Activated CD4-positive, CD25-positive, alpha-beta regulatory T cell treated with anti-CD3 and anti-CD28 coated beads, Interleukin-2, amount 50 U/mL, for 24 hours (primary cell): ENCODE data around the gene ATP5PD.
A peak's percentile ranks its signal among the peaks of the same experiment; 100 is the strongest.
"Not testable (repeated sequence)": the region's sequence is repeated elsewhere in the genome, so short reads cannot be mapped to it uniquely, and the experiment has no call there.

Experiments used
- ATAC-seq, 2 donors: fragments of 150-1000 bp; cut with Tn5 transposase; one replicate each; pipeline ENCODE4 v1.10.0; 2021; ENCODE audit warnings: mild to moderate bottlenecking in 1 of 2, moderate library complexity in 1 of 2

The ATP5PD gene

DNA sequence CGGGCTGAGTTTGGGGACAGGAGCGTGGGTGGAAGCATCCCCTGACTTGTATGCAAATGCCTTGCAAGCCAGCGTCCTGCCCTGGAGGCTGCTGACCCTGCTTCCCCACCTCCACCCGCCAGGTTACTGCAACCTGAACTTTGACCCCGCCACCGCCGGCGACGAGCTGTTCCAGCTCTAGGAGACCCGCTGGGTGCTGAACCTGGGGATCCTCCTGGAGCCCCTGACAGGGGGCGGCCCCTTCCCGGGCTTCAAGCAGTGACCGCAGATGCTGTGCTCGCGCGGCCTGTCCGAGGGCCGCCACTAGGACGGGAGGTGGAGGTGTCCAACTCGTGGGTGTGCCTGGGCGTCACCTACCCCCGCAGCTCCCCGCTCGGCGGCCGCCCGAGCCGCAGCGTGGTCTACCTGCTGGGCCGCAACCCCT is 30.3 kb upstream of the ATP5PD start:
- no peak for ATAC-seq

DNA sequence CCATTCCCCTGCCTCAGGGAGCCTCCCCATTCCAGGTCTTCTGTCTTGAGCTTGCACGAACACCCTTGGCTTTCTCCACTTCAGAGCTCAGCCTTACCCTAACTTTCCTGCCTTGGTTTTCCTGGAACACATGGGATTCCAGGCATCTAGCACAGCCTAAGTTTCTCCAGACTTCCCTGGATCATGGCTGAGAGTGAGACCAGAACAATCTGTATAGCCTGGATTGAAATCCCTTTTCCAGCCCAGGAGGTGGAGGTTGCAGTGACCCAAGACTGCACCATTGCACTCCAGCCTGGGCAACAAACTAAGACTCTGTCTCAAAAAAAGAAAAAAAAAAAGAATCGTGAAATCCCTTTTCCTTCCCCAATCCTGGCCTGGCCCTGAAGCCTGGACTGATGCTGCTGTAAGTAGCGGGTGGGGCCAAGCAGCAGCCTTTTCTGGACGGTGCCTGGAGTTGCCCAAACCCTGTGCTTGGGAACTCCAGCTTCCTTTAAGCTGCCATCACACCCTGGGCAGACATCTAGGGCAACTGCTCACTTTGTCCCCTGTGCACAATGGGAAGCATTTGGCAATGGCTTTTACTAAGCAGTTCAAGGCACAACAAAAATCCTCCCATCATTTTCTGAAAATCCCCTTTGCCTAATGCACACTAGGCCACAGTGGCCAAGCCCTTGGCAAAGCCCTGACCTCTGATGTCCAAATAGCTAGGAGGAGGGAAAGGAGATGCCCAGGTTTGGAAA is 29.0 kb upstream of the ATP5PD start:
- ATAC-seq = no peak

- no peak for ATAC-seq
These were observed 27.8 kb upstream of the ATP5PD start for GRCh38 chr17:75074532-75074931.

DNA sequence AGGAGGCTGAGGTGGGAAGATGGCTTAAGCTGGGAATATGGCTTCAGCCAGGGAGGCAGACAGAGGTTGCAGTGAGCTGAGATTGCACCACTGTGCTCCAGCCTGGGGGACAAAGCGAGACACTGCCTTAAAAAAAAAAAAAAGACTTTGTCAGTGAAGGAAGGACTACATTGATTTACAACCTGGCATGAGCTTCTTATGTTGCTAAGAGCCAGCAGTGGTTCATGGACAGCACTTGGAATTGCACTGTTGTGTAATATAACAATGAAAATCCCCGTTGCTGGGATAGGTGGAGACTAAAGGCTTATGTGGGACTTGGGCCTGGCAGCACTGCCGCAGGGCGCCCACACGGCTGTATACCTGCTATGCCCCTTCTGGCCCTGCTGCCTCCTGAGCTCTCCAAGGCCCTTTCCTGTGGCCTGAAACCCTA is 26.9 kb upstream of the ATP5PD start:
- ATAC-seq = no peak

DNA sequence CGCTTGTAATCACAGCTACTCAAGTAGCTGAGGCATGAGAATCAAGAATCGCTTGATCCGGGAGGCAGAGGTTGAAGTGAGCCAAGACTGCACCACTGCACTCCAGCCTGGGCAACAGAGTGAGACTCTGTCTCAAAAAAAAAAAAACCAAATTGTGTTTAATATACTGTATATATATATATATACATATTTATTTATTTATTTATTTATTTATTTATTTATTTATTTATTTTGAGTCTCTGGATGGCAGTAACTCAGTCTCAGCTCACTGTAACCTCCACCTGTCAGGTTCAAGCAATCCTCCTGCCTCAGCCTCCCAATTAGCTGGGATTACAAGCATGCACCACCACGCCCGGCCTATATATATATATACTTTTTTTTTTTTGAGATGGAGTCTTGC is 26.1 kb upstream of the ATP5PD start:
- not testable (repeated sequence) for ATAC-seq

DNA sequence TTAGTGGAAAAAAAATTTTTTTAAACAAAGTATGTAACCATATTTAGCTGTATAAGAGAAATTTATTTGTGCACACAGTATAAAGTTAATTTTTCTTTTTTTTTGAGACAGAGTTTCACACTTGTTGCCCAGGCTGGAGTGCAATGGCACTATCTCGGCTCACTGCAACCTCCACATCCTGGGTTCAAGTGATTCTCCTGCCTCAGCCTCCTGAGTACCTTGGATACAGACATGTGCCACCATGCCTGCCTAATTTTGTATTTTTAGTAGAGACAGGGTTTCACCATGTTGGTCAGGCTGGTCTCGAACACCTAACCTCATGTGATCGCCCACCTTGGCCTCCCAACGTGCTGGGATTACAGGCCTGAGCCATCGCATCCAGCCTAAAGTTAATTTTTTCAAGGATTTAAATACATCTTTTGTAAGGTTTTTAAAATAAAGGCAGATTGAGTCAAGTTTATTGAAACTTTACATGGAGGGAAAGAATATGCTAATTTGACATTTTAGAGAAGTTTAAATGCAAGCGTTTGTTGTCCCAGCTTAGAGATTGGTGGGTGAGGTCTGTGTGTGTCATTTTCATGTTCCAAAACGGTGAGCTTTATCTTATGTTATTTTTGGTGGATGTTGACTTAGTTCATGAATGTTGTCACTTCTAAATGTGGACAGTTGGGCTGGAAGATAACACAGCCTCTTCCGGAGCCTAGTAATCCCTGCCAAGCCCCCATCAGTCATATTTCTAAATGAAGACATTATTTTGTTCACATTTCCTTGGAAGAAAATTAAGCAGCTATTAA is 24.9 kb upstream of the ATP5PD start:
- not testable (repeated sequence) for ATAC-seq

- ATAC-seq = no peak
These were observed 23.0 kb upstream of the ATP5PD start for GRCh38 chr17:75069783-75070182.

DNA sequence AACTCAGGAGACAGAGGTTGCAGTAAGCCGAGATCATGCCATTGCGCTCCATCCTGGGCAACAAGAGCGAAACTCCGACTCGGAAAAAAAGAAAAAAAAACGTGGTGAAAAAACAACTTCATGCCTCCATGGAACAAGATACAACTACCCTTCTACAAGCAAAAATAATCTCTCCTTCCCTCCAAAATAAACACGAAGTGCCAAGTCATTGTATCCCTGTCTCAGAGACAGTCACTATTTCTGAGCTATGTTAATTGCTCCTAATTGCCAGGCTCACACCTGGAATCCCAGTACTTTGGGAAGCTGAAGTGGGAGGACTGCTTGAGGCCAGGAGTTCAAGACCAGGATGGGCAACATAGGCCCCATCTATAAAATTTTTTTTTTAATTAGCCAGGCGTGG is 22.0 kb upstream of the ATP5PD start:
- ATAC-seq = no peak

- ATAC-seq = peak; percentile 32 to 43
These were observed 21.1 kb upstream of the ATP5PD start for GRCh38 chr17:75067856-75068255.

- peak; percentile 41 to 54 for ATAC-seq
These were observed 18.9 kb upstream of the ATP5PD start for GRCh38 chr17:75065562-75066151.

DNA sequence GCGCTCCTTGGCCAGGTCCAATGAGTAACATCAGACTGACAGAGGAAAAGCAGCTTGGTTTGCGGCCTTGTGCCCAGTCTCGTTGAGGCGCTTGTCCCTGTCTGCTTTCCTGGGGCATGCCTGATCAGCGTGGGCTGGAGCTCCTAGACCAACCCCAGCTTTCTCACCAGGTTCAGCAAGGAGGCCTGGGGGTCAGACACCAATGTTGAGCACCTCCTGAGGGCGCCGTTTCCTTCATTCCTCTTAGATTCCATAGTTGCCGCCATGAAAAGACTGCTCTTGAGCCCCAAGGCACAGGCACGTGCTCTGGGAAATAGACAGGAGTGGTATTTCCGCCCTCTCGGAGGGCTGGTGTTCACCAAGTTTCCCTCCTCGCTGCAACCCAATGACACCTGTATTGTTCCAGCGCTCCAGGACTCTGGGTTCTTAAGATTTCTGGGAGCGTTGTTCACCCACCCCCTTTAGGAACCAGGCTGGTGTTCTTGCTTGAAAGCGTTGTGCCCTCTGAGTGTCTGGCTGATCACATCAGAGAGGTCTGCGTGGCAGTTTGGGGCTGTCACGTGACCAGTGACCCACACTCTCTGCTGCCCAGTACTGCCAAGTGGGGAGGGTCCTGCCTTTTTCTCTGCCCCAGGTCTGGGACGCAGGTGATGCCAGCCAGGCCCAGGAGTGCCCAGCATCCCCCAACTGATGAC is 18.2 kb upstream of the ATP5PD start:
- ATAC-seq = no peak

GRCh38 chr17:75064460-75064859 is 17.7 kb upstream of the ATP5PD start:
- no peak for ATAC-seq

GRCh38 chr17:75064040-75064439 is 17.3 kb upstream of the ATP5PD start:
- ATAC-seq = no peak

- ATAC-seq = no peak
These were observed 16.9 kb upstream of the ATP5PD start for GRCh38 chr17:75063626-75064025.

DNA sequence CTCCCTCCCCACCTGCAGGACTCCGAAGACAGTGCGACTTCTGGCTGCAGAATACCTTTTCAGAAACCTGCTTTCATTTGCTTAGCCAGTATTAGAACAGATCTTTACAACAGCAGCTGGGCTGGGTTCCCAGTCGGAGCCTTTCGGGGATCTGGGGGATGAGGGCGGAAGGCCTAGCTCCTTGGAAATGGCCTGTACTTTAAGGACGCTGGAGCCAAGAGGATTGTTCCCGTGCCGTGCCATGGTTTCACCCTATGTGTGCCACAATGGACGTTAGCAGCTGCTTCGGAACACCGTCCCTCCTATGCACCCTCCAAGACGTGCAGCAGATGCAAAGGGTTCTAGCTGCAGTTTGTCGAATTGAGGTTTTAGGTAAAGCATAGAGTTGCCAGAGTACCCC is 16.4 kb upstream of the ATP5PD start:
- ATAC-seq = no peak

DNA sequence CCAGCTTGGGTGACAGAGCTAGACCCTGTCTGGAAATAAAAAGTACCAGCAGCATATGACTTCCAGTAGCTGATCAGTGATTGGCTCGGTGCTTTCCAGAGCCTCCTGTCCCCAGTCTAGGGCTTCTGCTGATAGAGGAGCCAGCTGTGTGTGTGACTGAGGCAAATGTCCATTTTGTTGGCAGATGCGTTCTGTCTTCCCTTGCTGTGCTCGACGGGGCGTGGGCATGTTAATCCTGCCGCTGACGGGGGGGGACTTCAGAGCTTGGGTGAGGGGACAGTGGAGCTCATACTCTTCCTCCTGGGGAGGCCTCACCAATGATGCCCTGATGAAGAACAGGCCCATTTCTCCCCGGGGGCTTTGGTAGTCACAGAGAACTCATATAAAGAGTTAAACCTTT is 14.8 kb upstream of the ATP5PD start:
- ATAC-seq = no peak

GRCh38 chr17:75061055-75061438 is 14.3 kb upstream of the ATP5PD start:
- no peak for ATAC-seq

GRCh38 chr17:75060434-75061054 is 13.8 kb upstream of the ATP5PD start:
- no peak for ATAC-seq

DNA sequence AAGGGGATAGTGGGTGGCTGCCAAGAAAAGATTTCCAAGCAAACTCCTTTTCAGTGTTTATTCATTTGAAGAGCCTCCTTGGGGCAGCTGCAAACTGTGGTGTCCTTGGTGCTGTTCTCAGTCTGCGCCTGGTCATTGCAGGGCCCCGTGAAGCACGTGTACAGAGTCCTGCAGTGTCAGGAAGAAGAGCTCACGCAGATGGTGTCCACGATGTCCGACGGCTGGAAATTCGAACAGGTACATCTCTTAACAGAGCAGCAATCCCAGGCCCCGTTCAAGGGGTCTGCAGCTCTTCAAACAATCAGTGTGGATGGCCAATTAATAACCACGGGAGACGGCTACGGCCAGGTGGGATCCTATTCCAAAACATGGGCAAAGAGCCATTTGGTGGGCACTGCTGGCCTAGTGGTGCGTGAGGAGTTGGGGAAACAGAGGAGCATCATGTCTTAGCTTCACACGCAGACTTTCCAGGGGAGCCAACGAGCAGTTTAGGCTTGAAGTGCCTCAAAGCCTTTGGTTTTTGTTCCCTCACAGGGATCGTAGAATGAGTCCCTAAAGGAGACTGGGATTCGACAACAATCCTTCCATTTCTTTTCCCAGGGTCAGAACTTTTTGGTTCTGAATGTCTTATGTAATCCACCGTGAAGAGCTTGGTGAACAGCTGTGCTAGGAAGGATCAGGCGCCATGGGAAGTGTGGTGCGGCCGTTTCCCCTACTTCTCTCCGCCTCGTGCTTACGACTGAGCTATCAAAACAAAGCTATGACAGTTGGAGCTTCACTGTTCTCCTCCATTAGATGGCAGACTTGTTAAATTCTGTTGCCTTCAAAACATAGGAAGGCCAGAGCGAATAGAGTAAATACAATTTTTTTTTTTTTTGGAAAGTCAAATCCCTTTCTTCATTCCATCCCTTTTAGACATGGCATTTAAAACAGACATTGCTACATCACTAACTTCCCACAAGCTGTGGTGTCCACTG is 12.9 kb upstream of the ATP5PD start:
- ATAC-seq = no peak

DNA sequence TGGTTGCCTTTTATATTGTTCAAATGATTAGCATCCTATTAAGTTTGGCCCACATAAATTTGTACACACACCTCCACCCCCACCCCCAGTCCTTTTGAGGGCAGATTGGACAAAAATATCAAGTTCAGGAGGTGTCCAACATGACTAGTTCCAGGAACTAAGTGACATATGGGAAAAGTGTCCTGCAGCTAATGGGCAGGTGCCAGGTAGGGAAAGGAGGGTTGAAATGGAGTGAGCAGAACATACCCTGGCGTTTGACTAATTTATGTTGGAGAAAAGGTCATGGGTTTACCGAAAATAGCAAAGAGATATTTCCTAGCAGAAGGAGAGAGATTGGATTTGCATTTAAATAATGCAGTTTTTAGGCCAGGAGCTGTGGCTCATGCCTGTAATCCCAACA is 5.2 kb upstream of the ATP5PD start:
- no peak for ATAC-seq

DNA sequence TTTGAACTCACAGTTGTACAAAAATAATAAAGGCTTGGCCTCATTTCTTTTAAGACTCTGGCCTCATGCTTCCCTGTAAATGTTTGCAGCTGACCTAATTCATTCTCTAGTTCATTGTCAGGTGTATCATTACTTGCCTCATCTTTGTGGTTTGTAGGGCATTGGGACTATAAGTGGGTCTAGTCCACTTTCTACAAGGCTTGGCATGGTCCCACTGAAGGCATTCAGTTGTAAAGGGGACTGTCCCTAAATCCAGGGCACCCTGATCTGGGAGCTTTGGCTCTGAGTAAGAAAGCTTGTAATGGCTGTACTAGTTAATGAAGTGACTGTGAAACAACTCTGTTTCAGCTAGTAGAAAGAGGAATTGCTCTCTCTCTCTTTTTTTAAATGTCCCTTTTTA is 2.9 kb upstream of the ATP5PD start:
- no peak for ATAC-seq

DNA sequence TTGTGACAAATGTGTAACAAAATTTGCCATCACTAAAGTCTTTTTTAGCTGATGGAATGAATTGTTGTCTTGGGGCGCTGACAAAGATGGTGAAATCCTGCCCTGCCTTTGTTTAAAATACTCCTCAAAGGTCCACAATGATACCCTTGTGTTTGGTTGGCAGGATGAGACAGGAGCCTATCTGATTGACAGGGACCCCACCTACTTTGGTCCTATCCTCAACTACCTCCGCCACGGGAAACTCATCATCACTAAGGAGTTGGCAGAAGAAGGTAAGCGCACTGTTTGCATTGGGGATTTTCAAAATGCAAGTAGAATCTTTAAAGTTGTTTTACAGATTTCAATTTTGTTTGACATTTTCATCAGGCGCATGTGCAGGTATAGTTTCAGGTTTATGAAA is 2.3 kb upstream of the ATP5PD start:
- ATAC-seq = no peak
